ENCODE measurements around the gene HOXD11.

Gene HOXD11

GRCh38 chr2:176081837-176082524 lies 25.1 kb upstream of the HOXD11 start:
- DNase-seq = no peak

GRCh38 chr2:176082525-176082823 lies 24.6 kb upstream of the HOXD11 start:
- no peak for DNase-seq

GRCh38 chr2:176082824-176083751 lies 24.0 kb upstream of the HOXD11 start:
- DNase-seq = no peak

GRCh38 chr2:176083796-176084261 lies 23.3 kb upstream of the HOXD11 start, which contains the start of gene EVX2:
TSS of gene EVX2 (minus strand) at chr2:176083962. CDS start at chr2:176083776, 186 bp downstream.
- DNase-seq = no peak

GRCh38 chr2:176084611-176085119 lies 22.4 kb upstream of the HOXD11 start:
- no peak for DNase-seq

GRCh38 chr2:176085120-176085788 lies 21.8 kb upstream of the HOXD11 start:
- no peak for DNase-seq

GRCh38 chr2:176085861-176086771 lies 21.0 kb upstream of the HOXD11 start:
- no peak for DNase-seq

GRCh38 chr2:176087330-176088047 lies 19.6 kb upstream of the HOXD11 start:
- DNase-seq = no peak

- DNase-seq = no peak
Measured at GRCh38 chr2:176088048-176088936, 18.8 kb upstream of the HOXD11 start.

GRCh38 chr2:176088937-176089842 lies 17.9 kb upstream of the HOXD11 start:
- DNase-seq = no peak

GRCh38 chr2:176089843-176090395 lies 17.2 kb upstream of the HOXD11 start:
- DNase-seq = no peak

GRCh38 chr2:176090862-176091261 lies 16.2 kb upstream of the HOXD11 start:
- no peak for DNase-seq

- no peak for DNase-seq
Measured at GRCh38 chr2:176091329-176092258, 15.5 kb upstream of the HOXD11 start.

- DNase-seq = no peak
Measured at GRCh38 chr2:176092270-176093144, 14.6 kb upstream of the HOXD11 start, which contains the start of gene HOXD13. TSS of gene HOXD13 (plus strand) at chr2:176092721. CDS start at chr2:176092891, 170 bp downstream.

GRCh38 chr2:176093145-176093897 lies 13.8 kb upstream of the HOXD11 start:
- DNase-seq = no peak

- DNase-seq = no peak
Measured at GRCh38 chr2:176093898-176094249, 13.2 kb upstream of the HOXD11 start.

All from activated CD4-positive, CD25-positive, alpha-beta regulatory T cell treated with anti-CD3 and anti-CD28 coated beads, Interleukin-2, amount 50 U/mL, for 72 hours (primary cell).